Measurements from ENCODE around the gene WNT8B.

The WNT8B gene

DNA sequence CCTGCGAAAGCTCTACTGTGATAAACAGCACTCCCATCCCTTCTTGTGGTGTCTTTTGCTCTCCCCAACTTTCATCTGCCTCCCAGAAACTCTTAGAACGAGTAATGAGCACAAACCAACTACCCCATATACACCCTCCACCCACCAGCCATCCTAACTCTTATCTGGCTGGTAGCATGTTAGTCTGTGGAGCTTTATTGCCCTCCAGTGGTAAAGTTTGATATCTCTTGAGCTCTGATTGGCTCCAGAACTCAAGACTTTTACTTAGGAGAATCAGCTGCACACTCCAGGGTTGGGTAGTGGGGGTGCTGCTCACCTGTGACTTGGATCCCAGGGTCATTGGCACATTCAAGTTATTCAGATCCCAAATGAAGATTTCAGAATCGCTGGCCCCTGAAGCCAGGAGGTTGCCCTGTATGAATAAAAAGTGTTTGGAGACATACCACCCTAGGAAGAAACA is 45.9 kb downstream of the WNT8B start:
- no peak overlapping the region for H3K4me3 ChIP-seq (ENCODE audit: low read depth, low read length)
- H4K8ac ChIP-seq (ENCODE audit: low read depth, low read length), result no peak overlapping the region
- H3K27me3 ChIP-seq (ENCODE audit: insufficient read depth, low read length), result no peaks in the 10 kb centered on the region
- H4K91ac ChIP-seq (ENCODE audit: low read depth, low read length), result peak overlapping the region; percentile 34
- peak overlapping the region; percentile 5 for H2BK5ac ChIP-seq (ENCODE audit: low read depth, low read length, poor library complexity)
- no peak overlapping the region for H3K18ac ChIP-seq (ENCODE audit: low read length)
- H2BK12ac ChIP-seq (ENCODE audit: low read length), result peak overlapping the region; percentile 9
- no peak overlapping the region for H2AFZ ChIP-seq (ENCODE audit: insufficient read depth, low read length, poor library complexity)
- no CpG with 5 or more reads among the region's 3 CpGs for WGBS (ENCODE audit: extremely low coverage, insufficient coverage, insufficient read length)
- peaks cover 24% of the 10 kb centered on the region in 2 experiments for H3K4me1 ChIP-seq (ENCODE audit: control insufficient read depth in 1 of 2, insufficient read depth in 2 of 2, low read length in 2 of 2)
- no peak overlapping the region for H3K9ac ChIP-seq (ENCODE audit: low read length)
- no peak overlapping the region for H2AK5ac ChIP-seq (ENCODE audit: low read length)
- no peaks in the 10 kb centered on the region for H3K9me3 ChIP-seq (ENCODE audit: insufficient read depth, low read depth, low read length)
- H3K4me2 ChIP-seq (ENCODE audit: low read length), result peak overlapping the region; percentile 55
- peaks cover 0 to 6% of the 10 kb centered on the region in 2 experiments for H3K36me3 ChIP-seq (ENCODE audit: control insufficient read depth in 1 of 2, insufficient read depth in 2 of 2, low read length in 2 of 2)
- H3K14ac ChIP-seq (ENCODE audit: low read length), result no peak overlapping the region
- peak overlapping the region; percentile 82 for H3K27ac ChIP-seq (ENCODE audit: low read depth, low read length)
- peaks cover 6% of the 10 kb centered on the region for H3K79me1 ChIP-seq (ENCODE audit: low read length)
- no peak overlapping the region for H4K12ac ChIP-seq (ENCODE audit: low read depth, low read length)
- no peak overlapping the region for H3K23ac ChIP-seq (ENCODE audit: low read length)
- H3K4ac ChIP-seq (ENCODE audit: low read depth, low read length), result no peak overlapping the region
- peak overlapping the region; percentile 10 for H2BK120ac ChIP-seq (ENCODE audit: insufficient read depth, low read length, poor library complexity)
- H3K79me2 ChIP-seq (ENCODE audit: control insufficient read depth, insufficient read depth, low read length, poor library complexity), result no peaks in the 10 kb centered on the region
- DNase-seq, result peak in 1 of 2 donors; percentile 83

DNA sequence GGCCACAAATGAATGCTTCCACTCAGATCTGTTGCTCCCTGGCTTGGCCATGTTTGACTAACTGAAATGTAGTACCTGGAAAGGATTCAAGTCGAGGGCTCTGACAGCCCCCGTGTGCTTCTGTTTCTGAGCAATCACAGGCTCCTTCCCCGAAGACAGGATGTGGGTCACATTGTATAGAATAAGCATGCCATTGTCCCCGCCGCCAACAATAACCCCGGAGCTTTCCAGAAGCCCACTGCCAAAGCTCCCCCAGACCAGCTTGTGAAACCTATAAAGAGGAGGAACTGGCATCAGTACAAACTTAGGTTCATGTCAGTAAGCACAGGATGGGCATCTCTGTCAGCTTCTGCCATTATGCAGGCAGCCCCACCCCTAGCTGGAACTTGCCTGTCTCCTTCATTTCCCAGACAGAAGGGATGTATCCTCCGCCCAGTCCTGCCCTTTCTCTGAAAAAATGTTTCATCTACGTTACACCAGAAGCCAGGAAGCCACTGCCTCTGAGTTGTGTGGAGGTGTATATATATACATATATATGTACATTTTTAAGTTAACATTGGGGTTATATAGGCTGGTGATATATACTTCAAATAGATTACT is 46.5 kb downstream of the WNT8B start:
- no CpG with 5 or more reads among the region's 8 CpGs for WGBS (ENCODE audit: extremely low coverage, insufficient coverage, insufficient read length)
- Histone ChIP-seq H3K18ac (ENCODE audit: low read length) (no peak overlapping the region), H2BK12ac (ENCODE audit: low read length) (no peak overlapping the region), H2BK120ac (ENCODE audit: insufficient read depth, low read length, poor library complexity) (no peak overlapping the region), H3K4me2 (ENCODE audit: low read length) (peak overlapping the region; percentile 55), H3K27me3 (ENCODE audit: insufficient read depth, low read length) (no peaks in the 10 kb centered on the region), H4K91ac (ENCODE audit: low read depth, low read length) (peak overlapping the region; percentile 34), H2AK5ac (ENCODE audit: low read length) (no peak overlapping the region), H2BK5ac (ENCODE audit: low read depth, low read length, poor library complexity) (no peak overlapping the region), H3K4me3 (ENCODE audit: low read depth, low read length) (no peak overlapping the region), H3K23ac (ENCODE audit: low read length) (no peak overlapping the region), H3K9me3 (ENCODE audit: insufficient read depth, low read depth, low read length) (no peaks in the 10 kb centered on the region), H3K27ac (ENCODE audit: low read depth, low read length) (peak overlapping the region; percentile 79), H3K14ac (ENCODE audit: low read length) (no peak overlapping the region), H4K12ac (ENCODE audit: low read depth, low read length) (no peak overlapping the region), H3K9ac (ENCODE audit: low read length) (no peak overlapping the region), H4K8ac (ENCODE audit: low read depth, low read length) (no peak overlapping the region), H3K4me1 (ENCODE audit: control insufficient read depth in 1 of 2, insufficient read depth in 2 of 2, low read length in 2 of 2) (peaks cover 24% of the 10 kb centered on the region in 2 experiments), H3K79me1 (ENCODE audit: low read length) (peaks cover 6% of the 10 kb centered on the region), H3K79me2 (ENCODE audit: control insufficient read depth, insufficient read depth, low read length, poor library complexity) (no peaks in the 10 kb centered on the region), H2AFZ (ENCODE audit: insufficient read depth, low read length, poor library complexity) (no peak overlapping the region), H3K36me3 (ENCODE audit: control insufficient read depth in 1 of 2, insufficient read depth in 2 of 2, low read length in 2 of 2) (peaks cover 0 to 6% of the 10 kb centered on the region in 2 experiments), H3K4ac (ENCODE audit: low read depth, low read length) (no peak overlapping the region)
- no peak for DNase-seq

DNA sequence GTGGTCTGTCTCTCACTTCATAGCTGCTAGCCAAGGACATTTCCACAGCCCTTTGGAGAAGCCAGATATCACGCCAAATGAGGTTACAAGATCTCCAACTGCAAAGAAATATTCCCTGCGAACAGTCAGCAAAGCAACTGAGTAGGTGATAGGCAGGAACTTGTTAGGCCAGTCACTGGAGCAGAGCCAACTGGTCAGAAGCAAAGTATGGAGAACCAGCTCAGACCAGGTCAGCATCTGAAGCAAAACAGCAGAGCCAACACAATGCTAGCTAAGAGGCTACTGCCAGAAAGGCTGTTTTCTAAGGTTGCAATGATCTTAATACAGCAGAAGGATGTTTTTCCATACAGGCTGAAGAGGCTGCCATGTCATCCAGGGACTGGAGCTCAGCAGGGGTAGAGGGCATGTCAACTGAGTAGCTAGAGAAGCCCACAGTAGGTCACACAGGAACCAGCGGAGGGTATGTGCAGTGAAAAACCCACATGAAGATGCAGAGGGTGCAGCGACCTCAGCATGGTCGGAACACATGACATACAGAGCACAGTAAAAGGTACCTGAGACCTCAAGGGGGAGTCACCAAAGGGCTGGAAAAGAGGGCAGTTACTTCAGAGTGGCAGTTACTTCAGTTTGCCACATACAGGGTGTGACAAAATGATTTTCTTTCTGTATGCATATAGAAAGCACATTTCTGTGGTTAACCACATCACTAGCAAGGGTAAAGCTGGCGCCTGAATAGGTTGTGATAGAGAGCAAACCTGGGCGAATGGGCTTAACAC is 47.9 kb downstream of the WNT8B start:
- H2BK120ac ChIP-seq (ENCODE audit: insufficient read depth, low read length, poor library complexity), result peak overlapping the region; percentile 10
- H3K36me3 ChIP-seq (ENCODE audit: control insufficient read depth in 1 of 2, insufficient read depth in 2 of 2, low read length in 2 of 2), result peaks cover 0 to 6% of the 10 kb centered on the region in 2 experiments
- no peaks in the 10 kb centered on the region for H3K27me3 ChIP-seq (ENCODE audit: insufficient read depth, low read length)
- no peaks in the 10 kb centered on the region for H3K9me3 ChIP-seq (ENCODE audit: insufficient read depth, low read depth, low read length)
- no peak overlapping the region for H3K14ac ChIP-seq (ENCODE audit: low read length)
- H2BK5ac ChIP-seq (ENCODE audit: low read depth, low read length, poor library complexity), result peak overlapping the region; percentile 68
- H3K4me1 ChIP-seq (ENCODE audit: control insufficient read depth in 1 of 2, insufficient read depth in 2 of 2, low read length in 2 of 2), result peaks cover 24% of the 10 kb centered on the region in 2 experiments
- no peak overlapping the region for H4K12ac ChIP-seq (ENCODE audit: low read depth, low read length)
- no peak overlapping the region for H3K4me2 ChIP-seq (ENCODE audit: low read length)
- no peak overlapping the region for H4K8ac ChIP-seq (ENCODE audit: low read depth, low read length)
- no peak overlapping the region for H3K9ac ChIP-seq (ENCODE audit: low read length)
- H3K18ac ChIP-seq (ENCODE audit: low read length), result no peak overlapping the region
- no peak overlapping the region for H3K23ac ChIP-seq (ENCODE audit: low read length)
- no peak overlapping the region for H3K27ac ChIP-seq (ENCODE audit: low read depth, low read length)
- H3K79me1 ChIP-seq (ENCODE audit: low read length), result peaks cover 6% of the 10 kb centered on the region
- no peak overlapping the region for H3K4ac ChIP-seq (ENCODE audit: low read depth, low read length)
- no CpG with 5 or more reads among the region's 7 CpGs for WGBS (ENCODE audit: extremely low coverage, insufficient coverage, insufficient read length)
- no peaks in the 10 kb centered on the region for H3K79me2 ChIP-seq (ENCODE audit: control insufficient read depth, insufficient read depth, low read length, poor library complexity)
- H2AFZ ChIP-seq (ENCODE audit: insufficient read depth, low read length, poor library complexity), result no peak overlapping the region
- H2AK5ac ChIP-seq (ENCODE audit: low read length), result peak overlapping the region; percentile 61
- H4K91ac ChIP-seq (ENCODE audit: low read depth, low read length), result peak overlapping the region; percentile 55
- peak overlapping the region; percentile 47 for H2BK12ac ChIP-seq (ENCODE audit: low read length)
- no peak overlapping the region for H3K4me3 ChIP-seq (ENCODE audit: low read depth, low read length)
- DNase-seq, result peak in 1 of 2 donors; percentile 54

DNA sequence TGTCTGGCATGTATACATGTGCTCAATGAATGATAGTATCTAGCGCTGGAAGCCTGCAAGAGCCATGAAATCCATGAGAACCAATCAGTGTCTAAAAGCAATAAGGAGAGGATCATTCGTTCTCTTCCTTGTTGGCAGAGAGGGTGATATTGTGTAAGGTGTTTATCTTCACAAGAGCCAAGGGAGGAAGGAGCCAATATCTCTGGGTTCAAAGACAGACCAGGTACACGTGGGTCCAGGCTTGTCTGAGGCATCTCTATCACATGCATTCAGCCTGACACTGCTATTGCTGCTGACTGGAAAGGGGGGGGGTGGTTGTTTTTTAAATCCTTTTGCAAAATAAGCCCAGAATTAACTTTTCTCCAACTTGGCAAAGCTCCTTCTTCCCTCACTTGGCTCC is 52.8 kb downstream of the WNT8B start:
- Histone ChIP-seq H3K79me2 (ENCODE audit: control insufficient read depth, insufficient read depth, low read length, poor library complexity) (no peaks in the 10 kb centered on the region), H3K14ac (ENCODE audit: low read length) (no peak overlapping the region), H3K9me3 (ENCODE audit: insufficient read depth, low read depth, low read length) (no peaks in the 10 kb centered on the region), H3K4me3 (ENCODE audit: low read depth, low read length) (no peak overlapping the region), H3K4me1 (ENCODE audit: control insufficient read depth in 1 of 2, insufficient read depth in 2 of 2, low read length in 2 of 2) (peaks cover 8 to 14% of the 10 kb centered on the region in 2 experiments), H3K4ac (ENCODE audit: low read depth, low read length) (no peak overlapping the region), H2BK120ac (ENCODE audit: insufficient read depth, low read length, poor library complexity) (no peak overlapping the region), H3K27me3 (ENCODE audit: insufficient read depth, low read length) (peaks cover 5% of the 10 kb centered on the region), H4K91ac (ENCODE audit: low read depth, low read length) (no peak overlapping the region), H3K9ac (ENCODE audit: low read length) (no peak overlapping the region), H2AK5ac (ENCODE audit: low read length) (no peak overlapping the region), H4K12ac (ENCODE audit: low read depth, low read length) (no peak overlapping the region), H3K23ac (ENCODE audit: low read length) (no peak overlapping the region), H3K18ac (ENCODE audit: low read length) (no peak overlapping the region), H3K79me1 (ENCODE audit: low read length) (no peaks in the 10 kb centered on the region), H3K4me2 (ENCODE audit: low read length) (no peak overlapping the region), H2AFZ (ENCODE audit: insufficient read depth, low read length, poor library complexity) (no peak overlapping the region), H4K8ac (ENCODE audit: low read depth, low read length) (no peak overlapping the region), H3K27ac (ENCODE audit: low read depth, low read length) (no peak overlapping the region), H3K36me3 (ENCODE audit: control insufficient read depth in 1 of 2, insufficient read depth in 2 of 2, low read length in 2 of 2) (no peaks in the 10 kb centered on the region), H2BK5ac (ENCODE audit: low read depth, low read length, poor library complexity) (no peak overlapping the region), H2BK12ac (ENCODE audit: low read length) (no peak overlapping the region)
- no CpG with 5 or more reads among the region's 3 CpGs for WGBS (ENCODE audit: extremely low coverage, insufficient coverage, insufficient read length)
- DNase-seq, result no peak
